ENCODE results near the gene ARSG.

- no peak for TF ChIP-seq CTCF (conservative IDR thresholded peaks at IDR 0.05; ENCODE audit: low read depth, low read length)
- TF ChIP-seq RFX5 (IDR thresholded peaks at IDR 0.05; ENCODE audit: low read depth, low read length) = no peak
- no peak for TF ChIP-seq MXI1 (IDR thresholded peaks at IDR 0.05; ENCODE audit: borderline replicate concordance, low read depth, low read length)
Observed at GRCh38 chr17:68468788-68469187, 177.5 kb downstream of the ARSG start.

All from IMR-90 (cell line).